ENCODE data around the gene GNAZ. TPM values are rescaled to one million over a fixed set of nuclear protein-coding genes. Genes with fewer than 3 reads are reported as not detected.

Gene GNAZ
- total and polyA plus RNA-seq, 2 donors from 2014 or later, result 3.7 to 5.7 TPM

- Histone ChIP-seq H3K9ac (ENCODE audit: low read length in 3 of 3) (no peak overlapping the region), H3K27me3 (ENCODE audit: control insufficient read depth, insufficient read depth, low read length) (no peaks in the 10 kb centered on the region), H3K4me1 (ENCODE audit: control insufficient read depth in 2 of 3, insufficient read depth in 2 of 3, low read depth in 1 of 3, low read length in 3 of 3) (no peaks in the 10 kb centered on the region), H3K9me3 (ENCODE audit: control insufficient read depth in 2 of 3, insufficient read depth in 1 of 3, low read length in 3 of 3) (no peaks in the 10 kb centered on the region), H3K4me3 (ENCODE audit: low read length in 3 of 3) (no peak overlapping the region), H3K36me3 (ENCODE audit: control insufficient read depth in 2 of 3, insufficient read depth in 3 of 3, low read length in 3 of 3) (peaks cover 0 to 3% (median 0%) of the 10 kb centered on the region in 3 donors), H3K27ac (ENCODE audit: low read depth in 2 of 2, low read length in 2 of 2) (no peak overlapping the region)
- no peak for FAIRE-seq
- intact Hi-C loops (cut with DNase I), result no loop called here
- no peak for TF ChIP-seq CTCF (IDR thresholded peaks at IDR 0.05; ENCODE audit: borderline replicate concordance, extremely low read depth, insufficient read depth)
- no peak for DNase-seq
Measured at GRCh38 chr22:23166042-23166831, 95.9 kb downstream of the GNAZ start.

GRCh38 chr22:23166841-23167616, 96.7 kb downstream of the GNAZ start:
- Histone ChIP-seq H3K9me3 (ENCODE audit: control insufficient read depth in 2 of 3, insufficient read depth in 1 of 3, low read length in 3 of 3) (no peaks in the 10 kb centered on the region), H3K4me3 (ENCODE audit: low read length in 3 of 3) (no peak overlapping the region), H3K9ac (ENCODE audit: low read length in 3 of 3) (no peak overlapping the region), H3K27ac (ENCODE audit: low read depth in 2 of 2, low read length in 2 of 2) (no peak overlapping the region), H3K4me1 (ENCODE audit: control insufficient read depth in 2 of 3, insufficient read depth in 2 of 3, low read depth in 1 of 3, low read length in 3 of 3) (no peaks in the 10 kb centered on the region), H3K36me3 (ENCODE audit: control insufficient read depth in 2 of 3, insufficient read depth in 3 of 3, low read length in 3 of 3) (no peaks in the 10 kb centered on the region), H3K27me3 (ENCODE audit: control insufficient read depth, insufficient read depth, low read length) (no peaks in the 10 kb centered on the region)
- peak in 4 of 5 donors; percentile 56 to 58 (median 58) for DNase-seq
- intact Hi-C loops (cut with DNase I), result no loop called here
- TF ChIP-seq CTCF (IDR thresholded peaks at IDR 0.05; ENCODE audit: borderline replicate concordance, extremely low read depth, insufficient read depth), result no peak
- FAIRE-seq, result no peak

GRCh38 chr22:23168391-23169042, 98.2 kb downstream of the GNAZ start:
- intact Hi-C loops (cut with DNase I), result no loop called here
- FAIRE-seq, result no peak
- no peaks in the 10 kb centered on the region for H3K36me3 ChIP-seq (ENCODE audit: control insufficient read depth in 2 of 3, insufficient read depth in 3 of 3, low read length in 3 of 3)

More at GRCh38 chr22:23168391-23169042, 98.2 kb downstream of the GNAZ start:
- no peaks in the 10 kb centered on the region for H3K4me1 ChIP-seq (ENCODE audit: control insufficient read depth in 2 of 3, insufficient read depth in 2 of 3, low read depth in 1 of 3, low read length in 3 of 3)
- H3K9me3 ChIP-seq (ENCODE audit: control insufficient read depth in 2 of 3, insufficient read depth in 1 of 3, low read length in 3 of 3), result no peaks in the 10 kb centered on the region
- DNase-seq, result peak in 1 of 5 donors; percentile 39
- no peak overlapping the region for H3K9ac ChIP-seq (ENCODE audit: low read length in 3 of 3)
- H3K4me3 ChIP-seq (ENCODE audit: low read length in 3 of 3), result no peak overlapping the region
- no peak for TF ChIP-seq CTCF (IDR thresholded peaks at IDR 0.05; ENCODE audit: borderline replicate concordance, extremely low read depth, insufficient read depth)
- H3K27me3 ChIP-seq (ENCODE audit: control insufficient read depth, insufficient read depth, low read length), result no peaks in the 10 kb centered on the region
- H3K27ac ChIP-seq (ENCODE audit: low read depth in 2 of 2, low read length in 2 of 2), result no peak overlapping the region
